GM21528 (cell line): ENCODE measurements around the gene GPATCH2L.

Experiments
- ATAC-seq: cut with Tn5 transposase; IDR thresholded peaks from one replicate; pipeline ENCODE4 v1.9.1; 2021; ENCODE audit warnings: mild to moderate bottlenecking, moderate library complexity; ENCODE audit not compliant: unreplicated experiment, low FRiP score

Gene GPATCH2L

GRCh38 chr14:76151398-76152332, at the start of gene GPATCH2L:
GPATCH2L (plus strand) TSS chr14:76151922; CDS start chr14:76154364, 2,442 bp downstream.
- ATAC-seq, result peak; percentile 88

DNA sequence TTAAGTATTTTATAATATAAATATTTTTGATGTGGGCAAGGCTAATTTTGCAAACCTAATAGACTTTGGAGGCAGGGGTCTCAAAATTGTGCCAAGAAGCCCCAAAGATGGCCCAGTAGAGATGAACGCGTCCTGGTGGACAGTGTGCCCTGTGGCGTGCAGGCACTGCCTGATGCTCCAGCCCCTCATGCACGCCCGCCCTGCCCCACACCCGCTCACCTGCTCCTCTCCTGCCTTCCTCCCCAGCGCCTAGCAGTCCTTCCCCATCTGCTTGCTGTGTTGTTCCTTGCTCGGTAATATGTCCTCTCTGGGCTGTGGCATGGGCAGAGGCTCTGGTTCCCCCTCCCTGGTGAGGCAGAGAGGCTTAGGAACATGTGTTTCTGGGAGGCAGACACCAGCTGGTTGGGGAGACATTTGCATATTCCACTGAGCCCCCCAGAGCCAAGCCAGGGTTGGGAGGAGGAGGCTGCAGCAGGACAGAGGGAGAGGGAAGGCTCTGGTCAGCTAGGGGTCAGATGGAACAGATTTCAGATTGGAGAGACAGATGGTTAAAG, 46.8 kb upstream of the GPATCH2L start:
- ATAC-seq, result no peak

- no peak for ATAC-seq
Observed at GRCh38 chr14:76106188-76106587, 45.5 kb upstream of the GPATCH2L start.

DNA sequence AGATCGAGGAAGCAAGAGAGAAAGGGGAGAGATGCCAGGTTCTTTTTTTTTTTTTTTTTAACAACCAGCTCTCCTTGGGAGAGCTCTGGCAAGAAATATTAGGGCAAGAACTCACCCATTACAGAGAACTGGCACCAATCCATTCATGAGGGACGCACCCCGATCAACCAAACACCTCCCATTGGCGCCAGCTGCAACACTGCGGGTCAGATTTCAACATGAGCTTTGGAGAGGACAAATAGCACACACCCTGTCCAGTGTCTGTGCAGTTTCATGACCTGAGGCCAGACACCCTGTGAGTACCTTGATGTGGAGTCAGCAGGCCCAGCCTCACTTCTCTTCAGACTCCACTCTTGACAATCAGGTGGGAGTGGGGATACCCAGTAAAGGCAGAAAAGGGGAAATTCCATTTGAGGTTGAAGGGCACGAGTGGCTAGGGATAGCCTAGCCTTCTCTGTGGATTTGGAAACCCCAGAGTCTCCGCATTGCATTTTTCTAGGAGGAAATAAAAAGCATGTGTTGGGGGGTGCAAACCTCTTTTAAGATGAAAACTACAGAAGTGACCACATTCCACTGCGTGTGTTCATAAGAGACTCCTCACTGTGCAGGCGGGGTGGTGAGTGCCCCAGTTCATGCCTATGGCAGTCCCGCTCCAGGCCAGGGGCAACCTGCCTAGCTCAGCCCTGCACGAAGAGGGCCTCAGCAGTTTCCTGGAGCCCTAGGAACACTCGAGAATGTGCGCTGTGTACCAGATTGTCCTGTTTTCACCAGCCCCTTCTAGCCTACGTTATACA, 42.4 kb upstream of the GPATCH2L start:
- ATAC-seq, result no peak

DNA sequence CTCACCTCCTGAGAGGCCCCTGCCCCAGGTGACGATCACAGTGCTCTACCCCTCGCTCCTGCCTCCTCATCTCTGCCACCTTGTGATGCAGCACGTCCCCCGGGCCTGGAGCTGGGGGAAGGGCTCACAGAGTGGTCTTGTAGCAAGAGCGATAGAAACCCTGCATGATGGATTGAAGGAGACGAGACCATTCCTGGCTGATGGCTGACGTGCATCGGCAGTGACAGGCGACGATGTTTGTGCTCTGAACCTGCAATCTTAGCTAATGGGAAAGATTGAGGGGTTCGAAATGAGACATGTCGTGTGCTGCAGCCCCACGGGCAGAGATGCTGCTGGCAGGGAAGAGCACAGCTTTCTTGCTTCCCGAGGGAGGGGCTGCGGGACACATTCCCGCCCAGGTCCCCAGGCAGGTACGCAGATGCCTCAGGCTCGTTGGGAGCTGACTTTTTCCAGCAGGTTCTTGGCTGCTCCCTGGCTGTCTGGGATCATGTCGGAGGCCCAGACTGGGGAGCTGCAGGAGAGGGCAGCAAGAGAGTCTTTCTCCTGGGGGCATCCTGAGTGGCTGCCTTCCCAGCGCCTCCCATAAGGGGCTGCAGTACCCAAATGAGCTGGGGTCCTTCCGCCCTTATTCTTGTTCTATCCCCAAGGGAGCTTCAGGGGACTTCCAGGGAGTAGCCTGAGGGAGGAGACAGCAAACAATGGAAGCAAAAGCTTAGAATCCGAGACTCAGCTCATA, 38.7 kb upstream of the GPATCH2L start:
- no peak for ATAC-seq

DNA sequence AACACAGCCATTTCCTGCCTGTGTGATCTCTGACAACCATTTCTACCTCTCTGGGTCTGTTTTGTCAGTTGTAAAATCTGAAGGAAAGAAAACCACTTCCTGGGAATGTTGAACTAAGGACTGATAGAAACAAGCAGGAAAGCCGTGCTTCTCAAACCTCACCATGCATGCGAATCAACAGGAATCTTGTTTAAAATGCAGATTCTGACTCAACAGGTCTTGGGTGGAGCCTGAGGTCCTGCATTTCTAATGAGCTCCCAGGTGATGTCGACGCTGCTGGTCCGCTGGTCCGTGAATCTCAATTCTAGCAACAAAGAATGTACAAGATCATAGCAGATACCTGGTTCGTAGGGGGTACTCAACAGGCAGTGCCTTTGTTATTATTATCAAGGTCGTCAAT, 38.0 kb upstream of the GPATCH2L start:
- no peak for ATAC-seq

DNA sequence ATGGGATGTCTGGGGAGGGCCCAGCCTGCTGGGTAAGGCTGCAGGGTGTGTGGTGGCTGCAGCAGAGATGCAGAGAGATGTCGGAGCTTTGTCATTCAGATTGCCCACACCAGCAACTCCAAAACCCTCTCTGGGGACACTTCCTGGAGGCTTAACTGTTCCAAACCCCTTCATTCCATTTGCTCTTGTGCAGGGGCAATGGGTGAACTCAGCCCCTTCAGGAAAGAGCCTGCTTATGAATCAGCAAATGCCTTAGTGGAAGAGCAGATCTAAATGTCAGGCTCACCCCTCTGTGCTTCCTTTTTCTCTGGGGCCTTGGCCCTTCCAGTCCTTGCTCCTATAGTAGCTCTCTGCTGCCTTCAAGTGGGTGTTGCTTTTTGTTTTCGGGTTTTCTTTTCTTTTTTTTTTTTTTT, 36.7 kb upstream of the GPATCH2L start:
- no peak for ATAC-seq

GRCh38 chr14:76117789-76118484, 33.8 kb upstream of the GPATCH2L start:
- ATAC-seq, result no peak

DNA sequence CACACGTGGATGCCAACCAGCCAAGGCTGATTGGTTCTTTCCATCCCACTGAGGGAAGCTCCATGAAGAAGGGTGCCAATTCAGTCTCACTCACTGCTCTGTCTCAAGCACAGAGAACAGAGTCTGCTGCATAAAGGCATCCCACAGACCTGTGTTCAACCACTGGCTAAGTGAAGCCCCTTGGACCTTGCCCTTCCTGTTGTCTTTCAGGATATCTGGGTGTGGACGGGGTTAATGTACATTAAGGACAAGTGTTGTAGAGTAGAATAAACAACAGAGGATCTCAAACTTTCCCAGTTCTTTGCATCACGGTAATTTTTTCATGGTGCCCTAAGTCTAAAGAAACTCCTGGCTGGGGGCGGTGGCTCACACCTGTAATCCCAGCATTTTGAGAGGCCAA, 33.1 kb upstream of the GPATCH2L start:
- ATAC-seq, result no peak

- ATAC-seq, result no peak
Observed at GRCh38 chr14:76121089-76121748, 30.5 kb upstream of the GPATCH2L start.

GRCh38 chr14:76123426-76124225, 28.1 kb upstream of the GPATCH2L start:
- no peak for ATAC-seq

- no peak for ATAC-seq
Observed at GRCh38 chr14:76125511-76125910, 26.2 kb upstream of the GPATCH2L start.

DNA sequence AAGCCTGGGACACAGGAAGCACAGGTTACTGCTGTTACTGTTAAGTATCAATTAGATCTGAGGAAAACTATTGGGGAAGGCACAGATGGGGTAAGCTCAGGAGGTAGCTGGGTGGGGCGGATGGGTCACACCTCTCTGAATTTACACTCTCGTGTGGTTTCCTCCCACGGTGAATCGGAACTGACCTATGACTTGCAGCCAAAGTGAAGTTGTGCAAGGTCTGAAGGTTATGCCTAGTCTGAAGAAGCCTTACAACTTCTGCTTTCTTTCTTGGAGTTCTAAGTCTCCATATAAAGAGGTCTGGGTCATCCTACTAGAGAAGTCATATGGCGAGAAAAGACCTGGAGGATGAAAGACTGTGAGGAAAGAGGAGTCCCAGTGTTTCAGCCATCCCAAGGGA, 25.6 kb upstream of the GPATCH2L start:
- ATAC-seq, result no peak

- no peak for ATAC-seq
Observed at GRCh38 chr14:76129851-76130576, 21.7 kb upstream of the GPATCH2L start.

- no peak for ATAC-seq
Observed at GRCh38 chr14:76131071-76131965, 20.4 kb upstream of the GPATCH2L start.

GRCh38 chr14:76133103-76133502, 18.6 kb upstream of the GPATCH2L start:
- no peak for ATAC-seq

DNA sequence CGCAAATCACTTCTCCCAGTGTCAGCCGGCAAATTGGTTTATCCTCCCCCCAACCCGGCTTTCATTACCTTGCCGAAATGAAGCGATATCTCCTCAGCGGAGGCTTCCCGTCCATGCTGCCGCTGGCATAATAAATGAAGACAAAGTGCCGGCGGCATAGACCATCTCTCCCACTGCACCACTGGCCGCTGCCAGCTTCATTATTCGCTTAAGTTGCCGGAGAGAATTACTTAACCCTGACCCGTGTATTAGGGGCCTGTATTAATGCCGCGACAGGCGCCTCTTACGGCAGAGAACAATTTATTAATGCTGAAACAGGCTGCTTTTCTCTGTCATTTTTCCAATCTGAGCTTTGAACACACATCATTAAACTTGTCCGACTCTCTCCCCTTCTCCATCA, 17.5 kb upstream of the GPATCH2L start:
- ATAC-seq, result no peak
